Mucosa of descending colon (tissue), 3 donors: Measurements from ENCODE around the gene JTB. TPM values are rescaled to one million over a fixed set of nuclear protein-coding genes. Genes with fewer than 3 reads are reported as not detected.
A peak's percentile ranks its signal among the peaks of the same experiment; 100 is the strongest.

Experiments used
- ATAC-seq: fragments of 200-7000 bp; cut with Tn5 transposase; one replicate; pipeline ENCODE4 v1.9.1; 2020; ENCODE audit warnings: mild to moderate bottlenecking, moderate library complexity
- DNase-seq, 3 donors: peaks; one replicate each; pipeline ENCODE4 v3.0.0-alpha.2; 2020
- H3K36me3 ChIP-seq: fragments of 200-600 bp; one replicate; pipeline ENCODE4 v1.8.0; 2021; ENCODE audit warnings: low read depth, mild to moderate bottlenecking
- H3K4me1 ChIP-seq: fragments of 200-600 bp; one replicate; pipeline ENCODE4 v1.8.0; 2021; ENCODE audit warnings: low read depth, mild to moderate bottlenecking
- H3K4me3 ChIP-seq: fragments of 200-600 bp; one replicate; pipeline ENCODE4 v1.8.0; 2021; ENCODE audit warnings: mild to moderate bottlenecking
- H3K9me3 ChIP-seq: fragments of 200-600 bp; one replicate; pipeline ENCODE4 v1.8.0; 2021; ENCODE audit warnings: mild to moderate bottlenecking
- CTCF ChIP-seq: fragments of 200-600 bp; IDR thresholded peaks from one replicate; pipeline ENCODE4 v1.8.0; 2022; ENCODE audit warnings: antibody characterized with exemption, mild to moderate bottlenecking
- intact Hi-C, 2 donors: fragments of 100-400 bp; cut with DNase I in 1 of 2; cut with micrococcal nuclease in 1 of 2; formaldehyde crosslinking; loops; one replicate each; pipeline versions ENCODE4 v1.11.0 to v1.11.1; 2022; cut with DNase I, micrococcal nuclease
- total RNA-seq, 3 donors: library from RNA; stranded (reverse); fragmentation: NEBNext Ultra II Directional in 2 of 3; extraction: Animal tissue kit (Norgen Biotek cat#: 25700) in 2 of 3; gene quantifications; one replicate each; pipeline versions ENCODE4 v1.2.1 to v1.2.4, GENCODE V29; 2021 to 2023
- donor health status: DM: no; HTN: no; CAD: no; lungs with moderate emphysema.
- donor health status: DM: no; HTN: no; CAD: no.
- donor health status: DM: no; HTN: yes; CAD: no.

JTB gene
- total RNA-seq, 3 donors from 2014 or later: 119 to 153 (median 124) TPM

DNA sequence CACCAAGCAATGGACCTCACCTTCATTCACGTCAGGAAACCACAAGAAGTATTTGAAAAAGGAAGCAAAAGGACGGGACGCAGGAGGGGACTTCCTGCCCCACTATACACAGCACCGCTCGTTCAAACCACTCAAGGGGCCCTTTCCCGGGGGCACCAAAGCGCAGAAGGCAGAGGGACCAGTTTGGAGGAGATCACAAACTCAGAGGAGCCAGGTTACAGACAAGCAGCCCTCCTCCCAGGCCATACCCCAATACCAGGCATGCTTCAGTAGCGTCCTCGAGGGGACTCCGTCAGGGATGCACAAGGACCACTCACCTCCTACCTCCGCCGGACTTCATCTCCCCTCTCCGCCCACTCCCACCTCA lies 19.7 kb downstream of the JTB start:
- intact Hi-C loops: no loop called here
- Histone ChIP-seq H3K36me3 (no peaks in the 10 kb centered on the region), H3K4me3 (peak overlapping the region; percentile 82), H3K9me3 (no peaks in the 10 kb centered on the region), H3K4me1 (peaks cover 37% of the 10 kb centered on the region)
- TF ChIP-seq CTCF: no peak
- DNase-seq (peak in 1 of 3 donors; percentile 44), ATAC-seq (peak; percentile 21)

GRCh38 chr1:153956997-153957715 lies 20.3 kb downstream of the JTB start:
- Histone ChIP-seq H3K4me1 (peaks cover 32% of the 10 kb centered on the region), H3K4me3 (peak overlapping the region; percentile 82), H3K9me3 (no peaks in the 10 kb centered on the region), H3K36me3 (peaks cover 6% of the 10 kb centered on the region)
- TF ChIP-seq CTCF: no peak
- ATAC-seq: no peak
- intact Hi-C loops: no loop called here
- no peak for DNase-seq

GRCh38 chr1:153954826-153955225 lies 22.6 kb downstream of the JTB start:
- TF ChIP-seq CTCF: no peak
- intact Hi-C loops: no loop called here
- H3K9me3 ChIP-seq: no peaks in the 10 kb centered on the region
- ATAC-seq: no peak
- no peak overlapping the region for H3K4me3 ChIP-seq
- peaks cover 23% of the 10 kb centered on the region for H3K4me1 ChIP-seq
- peaks cover 9% of the 10 kb centered on the region for H3K36me3 ChIP-seq
- no peak for DNase-seq

GRCh38 chr1:153953859-153954365 lies 23.6 kb downstream of the JTB start:
- ATAC-seq: no peak
- no peak overlapping the region for H3K4me3 ChIP-seq

DNA sequence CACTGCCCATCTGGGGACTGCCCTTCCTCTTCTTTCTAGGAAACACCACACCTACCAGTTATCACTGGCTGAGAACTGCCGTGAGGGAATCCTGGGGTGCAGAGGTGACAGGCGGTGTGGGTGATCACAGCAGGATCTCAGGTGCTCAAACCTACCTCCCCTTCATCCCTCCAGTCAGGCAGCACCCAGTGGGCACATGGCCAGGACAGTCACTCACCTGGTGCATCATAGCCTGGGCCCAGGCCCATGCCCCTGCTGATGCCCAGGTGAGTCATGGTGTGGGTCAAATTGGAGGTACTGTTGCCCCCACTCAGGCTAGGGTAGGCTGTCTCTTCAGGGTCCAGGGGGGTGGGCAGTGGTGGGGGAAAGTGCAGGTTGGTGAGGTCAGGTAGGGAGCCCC lies 25.7 kb downstream of the JTB start:
- peaks cover 9% of the 10 kb centered on the region for H3K36me3 ChIP-seq

More at GRCh38 chr1:153953859-153954365, 23.6 kb downstream of the JTB start:
- Histone ChIP-seq H3K36me3 (peaks cover 9% of the 10 kb centered on the region), H3K9me3 (no peaks in the 10 kb centered on the region), H3K4me1 (peaks cover 18% of the 10 kb centered on the region)
- TF ChIP-seq CTCF: no peak
- DNase-seq: no peak
- intact Hi-C loops: no loop called here

More for the DNA sequence above, 25.7 kb downstream of the JTB start:
- DNase-seq (no peak), ATAC-seq (no peak)
- H3K9me3 ChIP-seq: no peaks in the 10 kb centered on the region
- H3K4me3 ChIP-seq: no peak overlapping the region
- TF ChIP-seq CTCF: no peak
- intact Hi-C loops: no loop called here
- H3K4me1 ChIP-seq: peaks cover 10% of the 10 kb centered on the region
